WTC11 (cell line): Measurements from ENCODE around the gene APPL1.

Experiments
- CBFB ChIP-seq: sonication (generic); formaldehyde crosslinking; IDR thresholded peaks from 2 replicates; pipeline ENCODE4 v1.8.1; 2022; ENCODE audit warnings: mild to moderate bottlenecking, low read depth, missing genetic modification reagents
- CREM ChIP-seq: sonication (generic); formaldehyde crosslinking; IDR thresholded peaks from 2 replicates; pipeline ENCODE4 v1.8.1; 2022; ENCODE audit warnings: mild to moderate bottlenecking, missing genetic modification reagents, moderate library complexity
- CTCF ChIP-seq: fragments of 200-600 bp; IDR thresholded peaks from 2 replicates; pipeline ENCODE4 v1.8.0; 2022; ENCODE audit warnings: antibody characterized with exemption
- FOXK1 ChIP-seq: sonication (generic); formaldehyde crosslinking; IDR thresholded peaks from 2 replicates; pipeline ENCODE4 v1.8.0; 2022; ENCODE audit warnings: mild to moderate bottlenecking, moderate library complexity, missing genetic modification reagents
- KAT7 ChIP-seq: sonication (generic); formaldehyde crosslinking; IDR thresholded peaks from 2 replicates; pipeline ENCODE4 v1.8.1; 2023; ENCODE audit warnings: missing genetic modification reagents, mild to moderate bottlenecking, borderline replicate concordance
- MAX ChIP-seq: sonication (generic); formaldehyde crosslinking; IDR thresholded peaks from 2 replicates; pipeline ENCODE4 v1.8.0; 2022; ENCODE audit warnings: mild to moderate bottlenecking, missing genetic modification reagents
- TEAD4 ChIP-seq: sonication (generic); formaldehyde crosslinking; IDR thresholded peaks from 2 replicates; pipeline ENCODE4 v1.8.0; 2022; ENCODE audit warnings: mild to moderate bottlenecking, missing genetic modification reagents
- TF ChIP-seq, protein P1 (sequence below): sonication (generic); formaldehyde crosslinking; conservative IDR thresholded peaks from 2 replicates; pipeline ENCODE4 v1.8.1; 2023; ENCODE audit warnings: mild to moderate bottlenecking, low read depth, missing genetic modification reagents, moderate library complexity

DNA sequence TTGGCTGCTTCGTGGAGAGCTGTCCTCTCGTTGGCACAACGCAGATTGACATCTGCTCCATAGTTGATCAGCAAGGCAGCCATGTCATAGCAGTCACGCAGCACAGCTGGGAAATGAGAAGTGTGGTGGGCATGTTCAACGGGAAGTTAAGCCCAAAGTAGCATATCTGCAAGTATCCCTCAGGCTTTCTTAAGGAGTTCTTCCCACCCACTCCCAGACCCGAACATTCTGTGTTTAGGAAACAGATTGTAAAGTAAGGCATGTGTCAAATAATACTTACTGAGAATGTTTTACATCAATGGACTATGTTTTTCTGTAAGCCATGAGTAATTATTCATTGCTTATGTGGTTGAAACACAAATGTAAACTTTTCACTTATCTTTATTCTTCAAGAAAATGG, 55.8 kb downstream of the APPL1 start:
- TF ChIP-seq CREM (CRISPR knock-in tag) (no peak), MAX (CRISPR knock-in tag) (no peak), KAT7 (no peak), CTCF (no peak), FOXK1 (CRISPR knock-in tag) (no peak), CBFB (CRISPR knock-in tag) (no peak), TEAD4 (CRISPR knock-in tag) (no peak)
- TF ChIP-seq, protein P1, sequence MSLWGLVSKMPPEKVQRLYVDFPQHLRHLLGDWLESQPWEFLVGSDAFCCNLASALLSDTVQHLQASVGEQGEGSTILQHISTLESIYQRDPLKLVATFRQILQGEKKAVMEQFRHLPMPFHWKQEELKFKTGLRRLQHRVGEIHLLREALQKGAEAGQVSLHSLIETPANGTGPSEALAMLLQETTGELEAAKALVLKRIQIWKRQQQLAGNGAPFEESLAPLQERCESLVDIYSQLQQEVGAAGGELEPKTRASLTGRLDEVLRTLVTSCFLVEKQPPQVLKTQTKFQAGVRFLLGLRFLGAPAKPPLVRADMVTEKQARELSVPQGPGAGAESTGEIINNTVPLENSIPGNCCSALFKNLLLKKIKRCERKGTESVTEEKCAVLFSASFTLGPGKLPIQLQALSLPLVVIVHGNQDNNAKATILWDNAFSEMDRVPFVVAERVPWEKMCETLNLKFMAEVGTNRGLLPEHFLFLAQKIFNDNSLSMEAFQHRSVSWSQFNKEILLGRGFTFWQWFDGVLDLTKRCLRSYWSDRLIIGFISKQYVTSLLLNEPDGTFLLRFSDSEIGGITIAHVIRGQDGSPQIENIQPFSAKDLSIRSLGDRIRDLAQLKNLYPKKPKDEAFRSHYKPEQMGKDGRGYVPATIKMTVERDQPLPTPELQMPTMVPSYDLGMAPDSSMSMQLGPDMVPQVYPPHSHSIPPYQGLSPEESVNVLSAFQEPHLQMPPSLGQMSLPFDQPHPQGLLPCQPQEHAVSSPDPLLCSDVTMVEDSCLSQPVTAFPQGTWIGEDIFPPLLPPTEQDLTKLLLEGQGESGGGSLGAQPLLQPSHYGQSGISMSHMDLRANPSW (CRISPR knock-in tag): no peak
